SU-DHL-6 (cell line): ENCODE measurements around the gene NUDT14.

Source experiments
- CTCF ChIP-seq: fragments of 200-600 bp; sonication (generic); IDR thresholded peaks from one replicate; pipeline ENCODE4 v1.5.1; 2017; ENCODE audit warnings: antibody characterized with exemption, mild to moderate bottlenecking, low read length, moderate library complexity; ENCODE audit not compliant: insufficient read depth, poor library complexity, severe bottlenecking
- EZH2phosphoT487 ChIP-seq: fragments of 200-600 bp; sonication (generic), shearing (Covaris generic); conservative IDR thresholded peaks from 2 replicates; pipeline ENCODE4 v1.6.1; 2018; ENCODE audit warnings: mild to moderate bottlenecking, antibody characterized with exemption, low read length, moderate library complexity, mixed read lengths

- TF ChIP-seq CTCF, result no peak
- TF ChIP-seq EZH2phosphoT487, result no peak
These were observed 19.8 kb downstream of the NUDT14 start for GRCh38 chr14:105161309-105161708.
